ENCODE measurements around the gene FCRL1.

GRCh38 chr1:157798211-157798610, 21.7 kb downstream of the FCRL1 start:
- TF ChIP-seq, protein P1, sequence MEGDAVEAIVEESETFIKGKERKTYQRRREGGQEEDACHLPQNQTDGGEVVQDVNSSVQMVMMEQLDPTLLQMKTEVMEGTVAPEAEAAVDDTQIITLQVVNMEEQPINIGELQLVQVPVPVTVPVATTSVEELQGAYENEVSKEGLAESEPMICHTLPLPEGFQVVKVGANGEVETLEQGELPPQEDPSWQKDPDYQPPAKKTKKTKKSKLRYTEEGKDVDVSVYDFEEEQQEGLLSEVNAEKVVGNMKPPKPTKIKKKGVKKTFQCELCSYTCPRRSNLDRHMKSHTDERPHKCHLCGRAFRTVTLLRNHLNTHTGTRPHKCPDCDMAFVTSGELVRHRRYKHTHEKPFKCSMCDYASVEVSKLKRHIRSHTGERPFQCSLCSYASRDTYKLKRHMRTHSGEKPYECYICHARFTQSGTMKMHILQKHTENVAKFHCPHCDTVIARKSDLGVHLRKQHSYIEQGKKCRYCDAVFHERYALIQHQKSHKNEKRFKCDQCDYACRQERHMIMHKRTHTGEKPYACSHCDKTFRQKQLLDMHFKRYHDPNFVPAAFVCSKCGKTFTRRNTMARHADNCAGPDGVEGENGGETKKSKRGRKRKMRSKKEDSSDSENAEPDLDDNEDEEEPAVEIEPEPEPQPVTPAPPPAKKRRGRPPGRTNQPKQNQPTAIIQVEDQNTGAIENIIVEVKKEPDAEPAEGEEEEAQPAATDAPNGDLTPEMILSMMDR (IDR thresholded peaks at IDR 0.05) = no peak
- TF ChIP-seq CHD2 (IDR thresholded peaks at IDR 0.05; ENCODE audit: low read length, partially characterized antibody) (no peak), NFIC (IDR thresholded peaks at IDR 0.05; ENCODE audit: borderline replicate concordance) (no peak), FOXJ3 (CRISPR knock-in tag; IDR thresholded peaks at IDR 0.05) (no peak), YY1 (IDR thresholded peaks at IDR 0.05; ENCODE audit: low read depth) (no peak)
